Natural killer cell (primary cell): ENCODE results near the gene NUDT9. TPM values are rescaled to one million over a fixed set of nuclear protein-coding genes. Genes with fewer than 3 reads are reported as not detected.
"Not testable (repeated sequence)": the region's sequence is repeated elsewhere in the genome, so short reads cannot be mapped to it uniquely, and the experiment has no call there.

Experiments
- ATAC-seq, 3 donors: fragments of 150-1000 bp in 2 of 3; fragments of 200-7000 bp in 1 of 3; cut with Tn5 transposase; 1 replicate in 1 of 3; 2 replicates in 2 of 3; pipeline ENCODE4 v1.10.0; 2021; ENCODE audit warnings: mild to moderate bottlenecking in 2 of 3, moderate library complexity in 2 of 3
- DNase-seq, 2 donors: peaks; one replicate each; pipeline versions ENCODE4 v3.0.0 to v3.0.0-alpha.2; 2013 to 2021; ENCODE audit warnings: mixed read lengths in 1 of 2
- H3K27ac ChIP-seq: one replicate; pipeline ENCODE4 v1.5.1; 2013; ENCODE audit warnings: mild to moderate bottlenecking, low read length
- H3K27me3 ChIP-seq: one replicate; pipeline ENCODE4 v1.6.1; 2013; ENCODE audit warnings: low read length; ENCODE audit not compliant: control insufficient read depth, insufficient read depth
- H3K36me3 ChIP-seq: one replicate; pipeline ENCODE4 v1.6.1; 2013; ENCODE audit warnings: low read length; ENCODE audit not compliant: control insufficient read depth, insufficient read depth
- H3K4me1 ChIP-seq: one replicate; pipeline ENCODE4 v1.6.1; 2013; ENCODE audit warnings: low read length; ENCODE audit not compliant: control insufficient read depth, insufficient read depth
- H3K4me3 ChIP-seq: one replicate; pipeline ENCODE4 v1.5.1; 2013; ENCODE audit warnings: low read length
- H3K9me3 ChIP-seq: one replicate; pipeline ENCODE4 v1.6.1; 2013; ENCODE audit warnings: low read length; ENCODE audit not compliant: control insufficient read depth, insufficient read depth
- H3K27ac Mint-ChIP-seq, 2 donors: one replicate each; pipeline ENCODE4 v1.8.0; 2022; ENCODE audit warnings: mild to moderate bottlenecking in 2 of 2, mixed read lengths in 2 of 2, moderate library complexity in 1 of 2
- H3K27me3 Mint-ChIP-seq, 2 donors: one replicate each; pipeline ENCODE4 v1.8.0; 2022; ENCODE audit warnings: low read depth in 2 of 2, mixed read lengths in 2 of 2
- H3K36me3 Mint-ChIP-seq: one replicate; pipeline ENCODE4 v1.8.0; 2022; ENCODE audit warnings: mixed read lengths
- H3K4me1 Mint-ChIP-seq, 2 donors: one replicate each; pipeline ENCODE4 v1.8.0; 2022; ENCODE audit warnings: mixed read lengths in 2 of 2
- H3K4me3 Mint-ChIP-seq: one replicate; pipeline ENCODE4 v1.8.0; 2022; ENCODE audit warnings: mild to moderate bottlenecking, moderate library complexity, mixed read lengths
- H3K9me3 Mint-ChIP-seq, 2 donors: one replicate each; pipeline ENCODE4 v1.8.0; 2022; ENCODE audit warnings: mixed read lengths in 2 of 2
- WGBS: methylation state at CpG from one replicate; pipeline ENCODE4 v1.1.7; 2013; ENCODE audit warnings: missing lambda C conversion rate; ENCODE audit not compliant: insufficient coverage; 5-methylcytosine and 5-hydroxymethylcytosine counted together
- intact Hi-C: fragments of 100-400 bp; cut with micrococcal nuclease; formaldehyde crosslinking; loops from one replicate; pipeline ENCODE4 v1.14.2; 2022
- total RNA-seq, 4 donors: library from RNA; stranded (reverse); fragments of 120-200 nt in 1 of 4; gene quantifications; one replicate each; pipeline versions ENCODE4 v1.2.3 to v1.2.4, GENCODE V29; 2013 to 2022
- TF ChIP-seq, protein P1 (sequence below): fragments of 200-600 bp; IDR thresholded peaks from one replicate; pipeline ENCODE4 v1.8.0; 2022; ENCODE audit warnings: antibody characterized with exemption

Gene NUDT9
- total RNA-seq, 3 donors from 2014 or later (not counting 1 experiment from before 2014, with no cell fraction given), result 7.3 to 9.6 (median 9.5) TPM

GRCh38 chr4:87410679-87411078, 11.7 kb upstream of the NUDT9 start:
- intact Hi-C loops, result no loop called here
- H3K27me3 ChIP-seq, result peaks cover 3% of the 10 kb centered on the region
- no peaks in the 10 kb centered on the region for H3K36me3 ChIP-seq
- no peak overlapping the region for H3K27ac Mint-ChIP-seq
- H3K4me1 ChIP-seq, result peaks cover 4% of the 10 kb centered on the region
- no peak for DNase-seq
- H3K27ac ChIP-seq, result no peak overlapping the region
- no peaks in the 10 kb centered on the region for H3K36me3 Mint-ChIP-seq
- peaks cover 23 to 24% of the 10 kb centered on the region in 2 donors for H3K27me3 Mint-ChIP-seq
- H3K4me3 ChIP-seq, result no peak overlapping the region
- H3K4me3 Mint-ChIP-seq, result no peak overlapping the region
- 92% methylated on average over 2 of the region's 2 CpGs for WGBS
- TF ChIP-seq, protein P1, sequence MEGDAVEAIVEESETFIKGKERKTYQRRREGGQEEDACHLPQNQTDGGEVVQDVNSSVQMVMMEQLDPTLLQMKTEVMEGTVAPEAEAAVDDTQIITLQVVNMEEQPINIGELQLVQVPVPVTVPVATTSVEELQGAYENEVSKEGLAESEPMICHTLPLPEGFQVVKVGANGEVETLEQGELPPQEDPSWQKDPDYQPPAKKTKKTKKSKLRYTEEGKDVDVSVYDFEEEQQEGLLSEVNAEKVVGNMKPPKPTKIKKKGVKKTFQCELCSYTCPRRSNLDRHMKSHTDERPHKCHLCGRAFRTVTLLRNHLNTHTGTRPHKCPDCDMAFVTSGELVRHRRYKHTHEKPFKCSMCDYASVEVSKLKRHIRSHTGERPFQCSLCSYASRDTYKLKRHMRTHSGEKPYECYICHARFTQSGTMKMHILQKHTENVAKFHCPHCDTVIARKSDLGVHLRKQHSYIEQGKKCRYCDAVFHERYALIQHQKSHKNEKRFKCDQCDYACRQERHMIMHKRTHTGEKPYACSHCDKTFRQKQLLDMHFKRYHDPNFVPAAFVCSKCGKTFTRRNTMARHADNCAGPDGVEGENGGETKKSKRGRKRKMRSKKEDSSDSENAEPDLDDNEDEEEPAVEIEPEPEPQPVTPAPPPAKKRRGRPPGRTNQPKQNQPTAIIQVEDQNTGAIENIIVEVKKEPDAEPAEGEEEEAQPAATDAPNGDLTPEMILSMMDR, result no peak
- H3K4me1 Mint-ChIP-seq, result peaks cover 14 to 16% of the 10 kb centered on the region in 2 donors
- no peak for ATAC-seq
- H3K9me3 Mint-ChIP-seq, result no peaks in the 10 kb centered on the region
- H3K9me3 ChIP-seq, result no peaks in the 10 kb centered on the region

- Mint-ChIP-seq H3K27me3 (peaks cover 17 to 20% of the 10 kb centered on the region in 2 donors), H3K27ac (no peak overlapping the region), H3K4me1 (no peaks in the 10 kb centered on the region), H3K9me3 (no peaks in the 10 kb centered on the region), H3K36me3 (no peaks in the 10 kb centered on the region), H3K4me3 (no peak overlapping the region)
- Histone ChIP-seq H3K9me3 (no peaks in the 10 kb centered on the region), H3K4me1 (no peaks in the 10 kb centered on the region), H3K27me3 (peaks cover 3% of the 10 kb centered on the region), H3K4me3 (no peak overlapping the region), H3K36me3 (no peaks in the 10 kb centered on the region), H3K27ac (no peak overlapping the region)
- TF ChIP-seq, protein P1, result no peak
- DNase-seq (no peak), ATAC-seq (no peak)
- intact Hi-C loops, result no loop called here
Observed at GRCh38 chr4:87414816-87415215, 7.6 kb upstream of the NUDT9 start.

DNA sequence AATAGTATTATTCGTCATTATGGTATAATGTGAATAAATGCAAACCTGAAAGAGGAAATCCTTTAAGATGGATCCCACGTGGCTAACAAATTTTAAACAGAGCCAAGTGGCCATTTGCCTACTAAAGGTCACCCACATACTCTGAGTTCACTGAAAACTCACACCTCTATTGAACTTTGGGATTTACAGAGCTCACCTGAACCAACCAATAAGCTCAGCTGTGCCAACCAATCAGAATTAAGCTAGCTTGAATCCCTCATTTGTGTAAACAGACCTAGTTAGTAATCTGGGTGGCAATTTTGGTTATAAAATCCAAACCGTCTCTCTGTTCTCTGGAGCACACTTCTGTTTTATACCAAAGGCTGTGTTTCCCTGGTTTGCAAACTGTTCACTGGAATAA, 5.4 kb upstream of the NUDT9 start:
- DNase-seq, result no peak
- Histone ChIP-seq H3K4me3 (no peak overlapping the region), H3K4me1 (peaks cover 7% of the 10 kb centered on the region), H3K9me3 (no peaks in the 10 kb centered on the region), H3K27ac (no peak overlapping the region), H3K36me3 (no peaks in the 10 kb centered on the region), H3K27me3 (peaks cover 3% of the 10 kb centered on the region)
- no peaks in the 10 kb centered on the region for H3K9me3 Mint-ChIP-seq
- H3K4me3 Mint-ChIP-seq, result no peak overlapping the region
- no peaks in the 10 kb centered on the region for H3K36me3 Mint-ChIP-seq
- peaks cover 8% of the 10 kb centered on the region in 2 donors for H3K4me1 Mint-ChIP-seq
- no peak overlapping the region for H3K27ac Mint-ChIP-seq
- peaks cover 9 to 17% of the 10 kb centered on the region in 2 donors for H3K27me3 Mint-ChIP-seq
- no peak for ATAC-seq
- TF ChIP-seq, protein P1, result no peak
- 80% methylated on average over 3 of the region's 3 CpGs for WGBS
- intact Hi-C loops, result no loop called here

GRCh38 chr4:87418410-87418809, 4.0 kb upstream of the NUDT9 start:
- H3K27ac Mint-ChIP-seq, H3K27me3 ChIP-seq, H3K4me3 ChIP-seq, ATAC-seq, DNase-seq, H3K27ac ChIP-seq, H3K36me3 ChIP-seq, H3K4me3 Mint-ChIP-seq, intact Hi-C loops, H3K9me3 ChIP-seq, H3K4me1 ChIP-seq, H3K36me3 Mint-ChIP-seq, H3K9me3 Mint-ChIP-seq: not testable (repeated sequence)
- WGBS, result 96% methylated on average over 4 of the region's 4 CpGs
- Mint-ChIP-seq H3K27me3 (peaks cover 7 to 12% of the 10 kb centered on the region in 2 donors), H3K4me1 (peaks cover 23% of the 10 kb centered on the region in 2 donors)
